Stimulated activated naive CD4-positive, alpha-beta T cell (primary cell): ENCODE measurements around the gene SIL1.
"Not testable (repeated sequence)": the region's sequence is repeated elsewhere in the genome, so short reads cannot be mapped to it uniquely, and the experiment has no call there.

Experiments
- DNase-seq, 6 experiments: peaks; one replicate each; lab custom pipeline; 2025; lab: John Stamatoyannopoulos, UW

SIL1 gene

DNA sequence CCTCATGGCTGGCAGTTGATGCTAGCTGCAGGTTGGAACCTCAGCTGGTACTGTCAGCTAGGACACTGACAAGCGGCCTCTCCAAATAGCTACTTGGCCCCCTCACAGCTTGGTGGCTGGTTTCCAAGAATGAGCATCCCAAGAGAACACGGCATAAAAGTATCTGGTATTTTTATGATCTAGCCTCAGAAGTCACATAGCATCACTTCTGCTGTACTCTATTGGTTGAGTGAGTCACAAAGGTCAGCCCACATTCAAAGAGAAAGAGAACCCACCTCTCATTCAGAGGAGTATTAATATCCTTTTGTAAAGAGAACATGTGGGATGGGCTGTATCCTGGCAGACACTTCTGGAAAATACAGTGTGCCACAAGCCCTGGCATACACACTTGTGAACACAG, 6.0 kb upstream of the SIL1 start:
- no peak for DNase-seq

DNA sequence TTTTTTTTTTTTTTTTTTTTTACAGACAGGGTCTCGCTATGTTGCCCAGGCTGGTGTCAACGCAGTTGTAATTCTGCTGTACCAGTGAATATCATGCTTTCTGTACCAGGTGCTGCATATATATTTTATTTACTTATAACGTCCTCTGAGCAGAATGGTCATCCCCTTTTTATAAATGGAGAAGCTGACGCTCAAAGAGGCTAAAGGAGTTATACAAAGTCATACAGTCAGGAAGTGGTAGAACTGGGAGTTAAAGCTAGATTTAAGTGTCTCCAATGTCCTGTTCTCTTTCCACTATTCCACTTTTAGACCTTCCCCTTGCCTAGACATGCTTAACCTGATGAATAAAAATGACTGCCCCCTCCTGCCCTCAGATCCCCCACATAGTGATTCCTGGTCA, 1.2 kb upstream of the SIL1 start:
- no peak for DNase-seq

DNA sequence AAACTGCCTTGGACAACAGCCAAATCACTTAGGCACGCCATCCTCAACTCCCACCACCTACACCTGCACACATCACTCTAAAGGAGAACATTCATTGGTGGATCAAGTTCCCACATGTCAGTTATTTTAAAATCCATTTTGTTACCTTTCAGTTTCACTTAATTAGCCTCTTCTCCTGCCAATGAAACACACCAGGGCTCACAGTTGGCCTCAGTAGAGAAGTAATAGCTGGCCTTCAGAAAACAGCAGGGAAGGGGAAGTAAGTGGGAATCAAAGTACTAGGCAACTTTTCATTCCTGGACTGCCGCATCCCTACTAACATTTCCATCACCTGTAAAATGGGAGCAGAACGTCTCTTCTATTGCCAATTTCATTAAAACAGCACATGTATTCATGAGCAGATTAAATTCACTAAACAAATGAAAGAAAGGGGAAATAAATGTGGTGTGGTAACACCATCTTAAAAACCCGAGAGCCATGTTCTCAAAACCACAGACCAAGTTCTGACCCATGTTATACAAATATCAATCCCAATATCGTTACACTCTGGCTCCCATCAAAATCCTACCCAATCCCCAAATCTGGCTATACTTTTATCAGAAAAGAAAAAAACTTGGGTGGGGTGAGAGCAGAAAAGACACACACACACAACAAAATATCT, 1.7 kb downstream of the SIL1 start:
- DNase-seq: no peak

DNA sequence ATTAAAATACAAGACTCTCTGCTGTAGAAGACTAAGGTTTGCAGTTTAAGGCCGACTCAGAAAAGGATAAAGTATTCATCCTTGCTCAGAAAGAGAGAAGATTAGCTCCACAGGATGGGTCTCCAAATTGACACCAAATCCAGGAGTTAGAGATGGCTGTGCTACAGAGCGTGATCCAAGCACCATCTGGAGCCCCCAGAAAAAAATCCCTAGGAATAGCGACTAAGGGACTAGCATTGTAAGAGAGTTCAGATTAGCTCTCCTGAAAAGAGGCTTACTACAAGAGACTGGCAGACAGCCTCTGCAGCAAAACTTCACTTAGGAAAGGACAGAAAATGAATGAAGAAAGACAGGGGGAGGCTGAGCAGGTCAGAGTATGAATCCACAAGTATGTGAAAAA, 3.7 kb downstream of the SIL1 start:
- DNase-seq: no peak

DNA sequence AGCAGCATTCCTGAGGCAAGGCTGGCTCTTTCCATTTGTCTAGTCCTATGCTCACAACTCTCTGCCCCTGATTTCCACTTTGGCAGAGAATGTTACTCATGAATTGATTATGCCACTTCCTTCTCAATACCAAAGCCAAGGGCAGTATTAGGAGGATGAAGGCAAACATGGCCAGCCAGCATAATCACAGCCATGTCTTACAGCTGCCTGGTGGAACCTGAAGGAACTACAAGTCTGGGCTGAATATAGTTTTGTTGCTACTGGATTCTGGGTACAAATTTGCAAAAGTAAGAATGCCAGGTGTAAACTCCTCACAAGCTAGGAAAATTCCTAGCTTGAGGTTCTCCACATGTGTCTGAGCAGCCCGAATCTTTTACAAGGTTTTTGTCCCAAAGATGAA, 4.2 kb downstream of the SIL1 start:
- no peak for DNase-seq

DNA sequence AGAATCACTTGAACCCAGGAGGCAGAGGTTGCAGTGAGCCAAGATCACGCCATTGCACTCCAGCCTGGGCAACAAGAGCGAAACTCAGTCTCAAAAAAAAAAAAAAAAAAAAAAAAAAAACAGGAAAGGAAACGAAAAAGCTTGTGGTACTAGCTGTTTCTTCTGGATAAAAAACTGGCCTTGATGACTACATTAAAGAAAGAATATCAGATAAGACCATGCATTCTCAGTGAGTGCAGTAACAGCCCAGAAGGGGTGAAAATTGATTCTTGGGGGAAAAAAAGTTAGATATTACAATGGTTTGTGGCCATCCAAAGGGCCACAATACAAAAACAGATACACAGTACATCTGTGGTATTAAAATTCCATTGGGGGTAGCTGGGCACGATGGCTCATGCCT, 5.3 kb downstream of the SIL1 start:
- DNase-seq: not testable (repeated sequence)

DNA sequence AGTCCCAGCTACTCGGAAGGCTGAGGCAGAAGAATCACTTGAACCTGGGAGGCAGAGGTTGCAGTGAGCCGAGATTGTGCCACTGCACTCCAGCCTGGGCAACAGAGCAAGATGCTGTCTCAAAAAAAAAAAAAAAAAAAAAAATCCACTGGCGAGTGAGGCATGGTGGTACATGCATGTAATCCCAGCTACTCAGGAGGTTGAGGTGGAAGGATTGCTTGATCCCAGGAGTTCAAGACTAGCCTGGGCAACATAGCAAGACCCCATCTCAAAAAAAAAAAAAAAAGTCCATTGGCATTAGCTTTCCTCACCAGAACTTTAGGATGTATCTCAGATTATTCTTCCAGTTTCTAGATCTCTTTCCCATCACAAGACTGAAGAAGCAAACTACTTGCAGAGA, 6.2 kb downstream of the SIL1 start:
- not testable (repeated sequence) for DNase-seq

DNA sequence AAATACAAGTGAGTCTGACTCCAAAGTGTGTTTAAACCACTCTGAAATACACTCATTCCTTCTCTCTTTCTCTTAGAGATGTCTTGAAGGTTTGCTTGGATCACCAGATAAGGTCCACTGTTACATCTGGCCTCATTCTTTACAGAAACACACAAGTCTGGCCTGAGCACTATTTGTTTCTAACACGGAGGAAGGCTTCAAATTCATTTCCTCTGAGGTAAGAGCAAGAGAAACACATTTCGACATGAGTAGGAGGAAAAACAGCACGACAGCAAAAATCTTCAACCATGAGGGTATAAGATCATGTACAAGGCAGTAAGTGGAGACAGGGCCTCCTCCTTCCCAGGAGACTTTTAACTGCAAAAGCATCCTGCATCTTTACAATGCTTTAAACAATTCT, 8.0 kb downstream of the SIL1 start:
- DNase-seq: no peak

DNA sequence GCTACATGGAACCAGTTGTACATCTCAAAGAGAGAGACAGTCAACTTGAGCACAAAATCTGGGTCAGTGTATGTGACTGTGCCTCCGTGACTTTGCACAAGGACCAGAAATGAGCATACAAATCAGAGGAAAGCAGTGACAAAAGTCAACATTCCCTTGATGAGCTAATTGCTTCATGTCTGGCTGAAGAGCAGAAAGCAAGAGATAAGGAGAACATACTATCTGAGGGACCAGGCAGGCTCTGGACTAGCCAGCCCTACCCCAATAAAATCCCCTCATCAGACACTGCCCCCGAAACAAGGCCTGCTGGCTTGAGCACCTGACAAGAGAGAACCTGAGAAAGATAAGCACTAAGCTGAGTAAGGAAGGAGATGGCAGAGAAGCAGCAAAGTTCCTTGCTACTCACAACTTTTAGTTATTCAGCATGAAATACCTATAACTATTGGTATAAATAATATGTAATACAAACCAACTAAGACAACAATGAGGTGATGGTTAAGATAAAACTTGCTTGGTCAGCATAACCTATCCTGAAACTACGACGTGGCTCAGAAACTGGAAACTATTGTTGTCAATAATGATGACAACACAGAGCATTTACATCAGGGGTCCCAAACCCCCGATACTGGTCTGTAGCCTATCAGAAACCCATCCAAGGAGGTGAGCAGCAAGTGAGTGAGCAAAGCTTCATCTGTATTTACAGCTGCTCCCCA, 9.5 kb downstream of the SIL1 start:
- DNase-seq: no peak

DNA sequence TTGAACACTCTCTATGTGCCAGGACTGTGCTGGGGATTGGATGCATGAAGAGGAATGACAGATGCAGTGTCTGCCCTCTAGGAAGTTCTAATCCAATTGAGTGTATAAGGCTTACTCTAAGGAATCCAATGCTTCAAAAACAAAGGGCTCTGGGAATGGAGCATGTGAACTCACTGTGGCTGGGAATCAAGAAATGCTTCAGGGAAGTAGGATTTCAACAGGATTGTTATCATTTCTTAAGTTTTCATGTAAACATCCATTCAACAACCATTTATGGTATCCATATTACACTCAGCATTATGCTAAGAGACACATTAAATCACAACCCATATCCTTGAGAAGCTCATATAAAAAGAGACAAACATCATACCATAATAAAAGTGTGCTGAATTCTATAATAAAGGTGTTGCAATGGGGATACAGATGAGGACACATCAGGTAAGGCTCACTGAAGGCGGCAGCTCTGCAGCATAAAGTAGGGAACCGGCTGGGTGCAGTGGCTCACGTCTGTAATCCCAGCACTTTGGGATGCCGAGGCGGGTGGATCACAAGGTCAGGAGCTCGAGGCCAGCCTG, 11.3 kb downstream of the SIL1 start:
- no peak for DNase-seq

DNA sequence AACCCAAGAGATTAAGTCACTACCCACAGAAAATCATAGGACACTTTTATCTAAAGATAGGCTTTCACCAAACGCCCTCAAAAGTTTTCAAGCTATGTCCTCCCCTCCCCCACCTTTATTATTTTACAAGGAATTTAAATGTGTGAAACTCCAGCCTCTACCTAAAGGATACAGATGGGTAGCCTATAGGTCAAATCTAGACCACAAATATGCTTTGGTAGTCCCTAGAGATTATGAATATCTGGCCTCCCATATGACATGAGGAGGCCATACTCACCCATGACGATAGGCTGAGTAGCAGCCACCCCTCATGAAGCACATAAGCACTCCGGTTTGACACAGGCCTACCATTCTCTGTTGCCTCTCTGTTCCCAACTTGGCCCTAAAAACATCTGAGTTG, 11.9 kb downstream of the SIL1 start:
- DNase-seq: no peak

DNA sequence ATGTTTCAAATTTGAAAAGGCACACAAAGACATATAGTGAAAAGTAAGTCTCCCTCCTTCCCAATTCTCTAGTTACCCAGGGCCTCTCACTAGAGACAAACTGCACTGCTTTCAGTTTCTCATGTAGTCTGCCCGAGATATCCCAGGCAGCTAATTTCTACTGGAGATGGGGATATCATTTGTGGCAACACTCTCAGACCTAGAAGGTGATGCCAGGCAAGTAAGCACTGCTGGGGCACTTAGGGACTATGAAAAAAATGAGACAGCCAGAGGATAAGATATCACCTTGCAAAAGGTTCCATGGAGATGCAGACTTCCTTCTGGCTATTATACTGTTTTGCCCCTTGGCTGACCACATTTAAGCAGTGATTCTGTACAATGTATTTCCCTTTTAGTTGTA, 12.6 kb downstream of the SIL1 start:
- DNase-seq: no peak

DNA sequence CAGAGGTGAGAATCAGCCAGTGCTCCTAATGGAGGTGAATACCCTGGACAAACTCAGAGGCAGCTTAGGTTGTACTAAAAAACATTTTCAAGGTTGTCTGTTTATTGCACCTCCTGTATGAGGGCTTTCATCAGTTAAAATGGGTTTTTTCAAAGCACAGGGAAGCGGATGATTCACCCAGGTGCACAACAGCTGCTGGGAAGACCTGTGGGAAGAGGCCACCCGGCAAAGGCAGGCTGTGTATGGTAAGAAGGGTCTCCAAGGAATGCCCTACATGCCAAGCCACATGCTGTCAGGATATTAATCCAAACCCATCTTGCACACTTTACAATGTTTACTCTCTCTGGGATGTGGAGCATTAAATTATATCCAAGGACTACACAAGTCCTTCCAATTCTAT, 14.7 kb downstream of the SIL1 start:
- no peak for DNase-seq

DNA sequence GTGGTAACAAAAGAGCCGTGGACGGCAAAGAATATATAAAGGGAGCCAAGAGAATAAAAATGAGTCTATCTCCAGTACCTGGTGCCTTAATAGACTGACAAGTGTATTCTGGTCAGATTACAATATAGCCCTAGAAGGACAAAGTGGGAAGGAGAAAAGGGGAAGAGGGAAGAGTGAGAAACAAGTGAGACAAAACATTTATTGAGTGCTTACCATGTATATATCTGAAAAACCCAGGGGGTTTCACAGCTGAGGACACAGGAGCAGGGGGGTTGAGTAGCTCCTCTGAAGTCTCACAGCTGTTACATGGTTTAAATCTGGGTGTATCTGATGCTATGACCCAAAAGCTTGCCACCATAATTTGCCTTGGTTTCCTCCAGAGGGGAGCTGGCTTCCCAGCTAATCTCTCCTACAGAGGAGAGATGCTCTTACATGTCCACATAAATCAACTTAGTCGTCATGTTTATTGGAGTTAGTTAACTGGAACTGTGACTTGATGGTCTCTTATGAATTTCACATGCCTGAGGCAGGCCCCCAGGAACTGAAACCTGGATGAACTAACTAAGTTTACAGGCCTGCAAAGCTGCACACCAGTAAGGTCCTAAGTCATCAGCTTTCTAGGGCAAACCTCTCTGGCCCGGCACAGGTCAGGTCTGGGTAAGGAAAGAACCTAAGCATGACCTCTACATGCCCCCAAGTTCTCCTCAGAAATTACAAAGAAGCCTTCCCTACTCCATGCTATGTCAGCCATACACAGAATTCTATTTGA, 15.5 kb downstream of the SIL1 start:
- no peak for DNase-seq

DNA sequence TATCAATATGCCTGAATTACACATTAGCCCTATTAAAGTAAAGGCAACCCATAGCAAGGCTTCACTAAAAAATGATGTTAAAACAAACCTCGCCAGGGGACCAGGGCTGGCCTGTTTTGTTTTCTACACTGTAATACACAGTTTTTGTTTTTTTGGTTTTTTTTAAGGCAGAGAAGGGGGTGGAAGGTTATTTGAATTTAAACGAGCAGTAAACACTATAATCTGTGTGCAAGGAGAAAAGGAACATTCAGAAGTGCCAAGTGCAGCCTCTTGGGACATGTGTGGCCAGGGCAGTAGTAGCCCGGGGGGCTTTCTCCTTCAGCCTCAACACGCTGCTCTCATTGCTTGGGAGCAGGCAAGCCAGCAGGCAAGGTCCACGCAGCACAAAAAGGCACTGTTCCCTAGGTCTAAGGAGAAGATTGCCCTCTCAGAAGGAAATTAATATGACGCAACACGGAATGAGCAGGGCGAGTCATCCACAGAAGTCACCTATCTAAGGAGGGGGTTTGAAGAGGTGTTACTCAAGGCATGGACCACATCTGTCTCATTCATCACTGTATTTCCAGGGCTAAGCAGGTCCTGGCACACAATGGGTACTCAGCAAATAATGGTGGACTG, 16.2 kb downstream of the SIL1 start:
- no peak for DNase-seq

DNA sequence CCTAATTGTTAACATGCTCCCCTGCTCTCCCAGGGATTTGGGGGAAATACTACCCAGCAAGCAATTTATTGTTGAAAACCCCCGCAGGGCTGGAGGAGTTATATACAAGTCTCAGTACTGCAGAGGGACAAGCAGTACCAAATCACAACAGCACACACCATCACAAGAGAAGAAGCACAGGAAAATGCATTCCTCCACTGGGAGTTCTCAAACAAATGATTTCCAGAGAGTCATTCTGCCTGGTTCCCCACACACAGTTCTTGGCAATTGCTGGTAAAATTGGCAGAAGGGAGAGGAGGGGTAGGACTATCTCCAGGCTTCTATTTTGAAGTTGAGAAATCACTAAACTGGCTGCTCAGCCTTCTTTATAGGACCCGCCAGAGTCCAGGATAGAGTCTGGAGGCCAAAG, 16.8 kb downstream of the SIL1 start:
- DNase-seq: no peak

DNA sequence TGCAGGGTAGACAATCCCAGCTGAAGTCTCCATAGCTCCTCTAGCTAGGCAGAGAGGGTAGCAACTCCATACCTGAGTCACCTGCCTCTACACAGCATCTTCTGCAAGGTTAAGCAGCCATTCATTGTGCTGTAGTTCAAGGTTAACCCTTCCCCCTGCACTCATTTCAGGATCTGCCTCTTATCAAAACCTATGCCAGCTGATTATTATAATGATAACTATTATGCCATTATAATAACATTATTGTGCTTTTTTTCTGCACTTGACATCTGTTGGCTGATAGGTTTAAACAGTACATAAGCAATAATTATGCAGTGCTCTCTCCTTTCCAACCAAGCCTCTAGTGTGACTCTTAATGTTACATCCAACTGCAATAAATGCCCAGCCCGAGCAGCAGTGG, 17.3 kb downstream of the SIL1 start:
- no peak for DNase-seq

DNA sequence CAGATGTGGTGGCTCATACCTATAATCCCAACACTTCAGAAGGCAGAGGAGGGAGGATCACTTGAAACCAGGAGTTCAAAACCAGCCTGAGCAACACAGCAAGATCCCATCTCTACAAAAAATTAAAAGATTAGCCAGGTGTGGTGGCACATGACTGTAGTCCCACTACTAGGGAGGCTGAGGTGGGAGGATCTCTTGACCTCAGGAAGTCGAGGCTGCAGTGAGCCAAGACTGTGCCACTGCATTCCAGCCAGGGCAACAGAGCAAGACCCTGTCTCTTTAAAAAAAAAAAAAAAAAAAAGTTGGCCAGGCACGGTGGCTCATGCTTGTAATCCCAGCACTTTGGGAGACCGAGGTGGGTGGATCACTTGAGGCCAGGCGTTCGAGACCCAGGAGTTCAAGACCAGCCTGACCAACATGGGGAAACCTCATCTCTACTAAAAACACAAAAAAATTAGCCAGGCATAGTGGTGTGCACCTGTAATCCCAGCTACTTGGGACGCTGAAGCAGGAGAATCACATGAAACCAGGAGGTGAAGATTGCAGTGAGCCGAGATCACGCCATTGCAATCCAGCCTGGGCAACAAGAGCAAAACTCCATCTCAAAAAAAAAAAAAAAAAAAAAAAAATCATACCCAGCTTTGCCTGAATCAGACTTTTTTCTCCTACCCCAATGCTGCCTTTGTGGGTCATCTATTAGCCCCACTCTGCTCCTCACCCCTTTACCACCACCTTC, 18.2 kb downstream of the SIL1 start:
- not testable (repeated sequence) for DNase-seq

DNA sequence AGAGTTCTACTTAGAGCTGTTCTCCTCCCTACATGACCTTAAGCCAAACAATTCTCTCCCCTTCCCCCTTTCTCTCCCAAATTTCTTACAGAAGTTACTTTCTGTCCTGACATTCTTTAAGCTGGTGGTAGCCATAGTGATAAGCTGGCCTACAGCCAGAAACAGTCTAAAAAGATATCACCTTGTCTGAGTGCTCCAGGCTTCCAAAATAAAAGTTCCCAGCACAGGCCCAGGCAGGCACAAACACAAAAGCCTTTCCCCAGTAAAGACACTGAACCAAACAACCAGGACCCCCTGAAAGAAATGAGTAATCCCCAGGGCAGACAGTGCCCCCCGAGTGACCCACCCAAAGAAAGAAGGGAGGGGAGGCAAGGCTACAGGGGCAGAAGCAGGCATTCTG, 19.2 kb downstream of the SIL1 start:
- DNase-seq: no peak

DNA sequence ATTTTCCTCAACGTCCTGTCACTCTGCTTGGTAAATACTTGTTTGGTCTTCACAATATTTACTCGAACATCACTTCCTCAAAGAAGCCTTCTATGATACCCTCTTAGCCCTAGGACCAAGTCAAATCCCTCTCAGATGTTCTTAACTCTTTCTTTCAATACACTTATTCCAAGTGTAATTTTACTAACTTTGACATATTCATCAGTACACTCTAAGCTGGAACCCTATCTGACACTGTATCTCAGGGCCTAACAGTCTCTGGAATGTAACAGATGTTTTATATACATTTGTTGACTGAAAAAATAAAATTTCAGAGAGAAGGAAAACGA, 19.6 kb downstream of the SIL1 start:
- DNase-seq: no peak

DNA sequence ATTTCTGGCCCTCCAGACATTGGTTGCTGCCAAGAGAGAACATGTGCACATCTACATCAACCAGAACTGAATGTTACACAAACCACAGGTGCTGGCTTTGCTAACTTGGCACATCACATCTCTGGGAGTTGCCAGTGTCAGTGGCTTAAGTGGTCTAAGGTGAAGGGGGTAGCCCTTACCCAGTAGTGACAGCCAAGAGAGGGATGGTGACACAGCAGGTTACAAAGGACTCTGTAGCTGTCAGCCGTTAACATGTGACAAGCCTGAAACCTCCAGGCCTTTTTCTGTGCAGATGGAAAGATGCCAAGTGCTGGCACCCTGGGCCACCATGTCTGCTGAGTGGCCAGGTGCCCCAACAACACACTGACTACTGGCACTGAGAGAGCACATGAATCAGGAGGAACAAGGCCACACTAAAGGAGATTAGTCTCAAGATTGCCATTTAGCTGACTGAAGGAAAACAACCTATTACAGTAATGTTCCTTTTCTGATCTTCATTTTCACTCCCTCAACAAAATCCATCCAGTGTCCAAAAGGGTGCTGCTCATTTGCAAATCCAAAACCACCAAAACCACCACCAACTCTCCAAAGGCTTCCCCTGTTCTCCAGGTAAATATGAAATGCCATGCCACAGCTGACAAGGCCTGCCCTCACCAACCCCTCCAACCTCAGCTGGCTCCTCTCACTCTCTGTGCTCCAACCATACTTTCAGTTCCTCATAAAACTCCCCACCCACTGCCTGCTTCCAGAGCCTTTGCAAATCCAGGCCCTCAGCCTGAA, 20.2 kb downstream of the SIL1 start:
- DNase-seq: no peak
